ENCODE data around the gene G2E3.
"Not testable (repeated sequence)": the region's sequence is repeated elsewhere in the genome, so short reads cannot be mapped to it uniquely, and the experiment has no call there.

G2E3 gene

GRCh38 chr14:30607156-30607780 lies 48.3 kb downstream of the G2E3 start:
- no peak for DNase-seq

GRCh38 chr14:30608533-30609006 lies 49.6 kb downstream of the G2E3 start:
- DNase-seq = peak; percentile 66 to 85

- peak; percentile 80 to 82 for DNase-seq
These were observed 51.9 kb downstream of the G2E3 start for GRCh38 chr14:30610787-30611343.

GRCh38 chr14:30614155-30614554 lies 55.2 kb downstream of the G2E3 start:
- no peak for DNase-seq

GRCh38 chr14:30620178-30620577 lies 61.2 kb downstream of the G2E3 start:
- no peak for DNase-seq

GRCh38 chr14:30621354-30621939 lies 62.5 kb downstream of the G2E3 start:
- DNase-seq = peak in 1 of 2 experiments; percentile 53

- peak; percentile 93 to 98 for DNase-seq
These were observed 63.2 kb downstream of the G2E3 start, which contains the start of gene SCFD1 for GRCh38 chr14:30621940-30622830. SCFD1 (plus strand) TSS chr14:30622319; CDS start chr14:30622339, 20 bp downstream.

- DNase-seq = no peak
These were observed 64.6 kb downstream of the G2E3 start for GRCh38 chr14:30623412-30624131.

- DNase-seq = no peak
These were observed 65.1 kb downstream of the G2E3 start for GRCh38 chr14:30624132-30624423.

GRCh38 chr14:30625533-30625932 lies 66.6 kb downstream of the G2E3 start:
- no peak for DNase-seq

- DNase-seq = not testable (repeated sequence)
These were observed 70.5 kb downstream of the G2E3 start for GRCh38 chr14:30629432-30629831.

GRCh38 chr14:30630248-30630647 lies 71.3 kb downstream of the G2E3 start:
- no peak for DNase-seq

GRCh38 chr14:30632730-30633129 lies 73.8 kb downstream of the G2E3 start:
- no peak for DNase-seq

- DNase-seq = no peak
These were observed 80.0 kb downstream of the G2E3 start for GRCh38 chr14:30638926-30639325.

- DNase-seq = no peak
These were observed 82.2 kb downstream of the G2E3 start for GRCh38 chr14:30641207-30641606.

- DNase-seq = not testable (repeated sequence)
These were observed 85.5 kb downstream of the G2E3 start for GRCh38 chr14:30644462-30644861.

- DNase-seq = no peak
These were observed 86.6 kb downstream of the G2E3 start for GRCh38 chr14:30645600-30645999.

GRCh38 chr14:30648471-30648870 lies 89.5 kb downstream of the G2E3 start:
- no peak for DNase-seq

GRCh38 chr14:30651937-30652336 lies 93.0 kb downstream of the G2E3 start:
- DNase-seq = no peak

- no peak for DNase-seq
These were observed 96.2 kb downstream of the G2E3 start for GRCh38 chr14:30655124-30655523.

GRCh38 chr14:30655658-30656057 lies 96.7 kb downstream of the G2E3 start:
- no peak for DNase-seq

- peak in 1 of 2 experiments; percentile 14 for DNase-seq
These were observed 97.3 kb downstream of the G2E3 start for GRCh38 chr14:30656190-30656632.

GRCh38 chr14:30657050-30657449 lies 98.1 kb downstream of the G2E3 start:
- no peak for DNase-seq

Measured in SHP77 (cell line).